Memory B cell (primary cell): ENCODE data around the gene RSPH9.
A peak's percentile ranks its signal among the peaks of the same experiment; 100 is the strongest.
"Not testable (repeated sequence)": the region's sequence is repeated elsewhere in the genome, so short reads cannot be mapped to it uniquely, and the experiment has no call there.

Source experiments
- ATAC-seq: fragments of 150-1000 bp; cut with Tn5 transposase; 2 replicates; pipeline ENCODE4 v1.10.0; 2021; ENCODE audit warnings: low read depth, mild to moderate bottlenecking, moderate library complexity
- DNase-seq, 2 donors: peaks; one replicate each; pipeline ENCODE4 v3.0.0; 2022; ENCODE audit warnings: low spot score in 2 of 2
- H3K27ac Mint-ChIP-seq: one replicate; pipeline ENCODE4 v1.8.0; 2022; ENCODE audit warnings: mild to moderate bottlenecking, moderate library complexity, mixed read lengths
- H3K27me3 Mint-ChIP-seq: one replicate; pipeline ENCODE4 v1.8.0; 2022; ENCODE audit warnings: mixed read lengths
- H3K36me3 Mint-ChIP-seq: one replicate; pipeline ENCODE4 v1.8.0; 2022; ENCODE audit warnings: mild to moderate bottlenecking, mixed read lengths
- H3K4me1 Mint-ChIP-seq: one replicate; pipeline ENCODE4 v1.8.0; 2022; ENCODE audit warnings: mixed read lengths
- H3K4me3 Mint-ChIP-seq: one replicate; pipeline ENCODE4 v1.8.0; 2022; ENCODE audit warnings: mild to moderate bottlenecking, moderate library complexity, mixed read lengths
- H3K9me3 Mint-ChIP-seq: one replicate; pipeline ENCODE4 v1.8.0; 2022; ENCODE audit warnings: mixed read lengths

Gene RSPH9

DNA sequence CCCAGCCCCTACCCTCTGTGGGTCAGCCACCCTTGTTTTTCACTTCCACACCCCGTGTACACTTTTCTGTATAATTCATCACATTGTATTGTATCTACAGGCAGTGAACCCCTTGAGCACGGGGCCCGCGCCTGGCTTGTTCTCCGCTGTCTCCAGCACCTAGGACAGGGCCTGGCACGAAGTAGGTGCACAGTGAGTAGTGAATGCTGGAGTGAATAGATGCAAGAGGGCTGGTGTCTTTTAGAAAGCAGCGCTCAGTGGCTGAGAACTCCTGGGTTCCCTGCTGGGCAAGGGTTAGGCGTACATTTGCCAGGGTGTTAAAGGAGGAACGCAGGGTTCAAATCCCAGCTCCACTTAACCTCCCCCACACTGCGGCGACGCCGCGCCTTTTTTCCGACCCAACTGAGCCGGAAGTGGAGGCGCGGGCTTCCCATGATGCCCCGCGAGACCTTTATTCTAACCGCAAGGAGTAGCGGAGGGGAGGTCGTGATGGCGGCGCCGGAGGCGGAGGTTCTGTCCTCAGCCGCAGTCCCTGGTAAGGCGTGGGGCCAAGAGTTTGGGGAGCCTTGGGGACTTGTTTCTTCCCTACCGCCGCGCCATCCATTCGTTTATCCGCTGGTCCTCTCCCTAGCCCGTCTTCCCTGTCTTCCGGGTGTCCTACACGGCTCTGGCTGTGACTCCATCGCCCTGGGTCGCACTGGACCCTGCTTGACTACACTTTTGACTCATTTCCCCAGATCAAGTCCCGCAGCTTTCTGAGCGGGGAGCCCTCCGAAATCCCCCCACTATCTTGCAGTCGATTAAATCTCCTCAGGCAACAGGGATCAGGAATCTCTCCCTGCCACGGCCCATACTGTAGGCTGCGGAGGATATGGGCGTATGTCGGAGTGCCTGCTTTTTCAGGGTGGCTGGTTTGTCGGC lies 9.2 kb upstream of the RSPH9 start, which contains the start of gene MAD2L1BP:
MAD2L1BP (plus strand) TSS at position 454 of the 921 bp plus-strand sequence; CDS start at position 490, 36 bp downstream.
- Mint-ChIP-seq H3K36me3 (peaks cover 11% of the 10 kb centered on the region), H3K27ac (peak within 1 kb of the TSS; percentile 96), H3K27me3 (no peaks in the 10 kb centered on the region), H3K4me3 (peak within 1 kb of the TSS; percentile 95), H3K9me3 (no peaks in the 10 kb centered on the region), H3K4me1 (peaks cover 31% of the 10 kb centered on the region)
- DNase-seq (peak; percentile 66 to 71), ATAC-seq (peak; percentile 92)

DNA sequence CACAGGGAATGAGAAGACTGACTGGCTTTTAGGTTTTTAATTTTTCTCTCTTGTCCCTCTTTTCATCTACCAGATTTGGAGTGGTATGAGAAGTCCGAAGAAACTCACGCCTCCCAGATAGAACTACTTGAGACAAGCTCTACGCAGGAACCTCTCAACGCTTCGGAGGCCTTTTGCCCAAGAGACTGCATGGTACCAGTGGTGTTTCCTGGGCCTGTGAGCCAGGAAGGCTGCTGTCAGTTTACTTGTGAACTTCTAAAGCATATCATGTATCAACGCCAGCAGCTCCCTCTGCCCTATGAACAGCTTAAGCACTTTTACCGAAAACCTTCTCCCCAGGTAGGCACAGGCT lies 8.6 kb upstream of the RSPH9 start:
- Mint-ChIP-seq H3K27ac (peak overlapping the region; percentile 96), H3K4me1 (peaks cover 27% of the 10 kb centered on the region)

DNA sequence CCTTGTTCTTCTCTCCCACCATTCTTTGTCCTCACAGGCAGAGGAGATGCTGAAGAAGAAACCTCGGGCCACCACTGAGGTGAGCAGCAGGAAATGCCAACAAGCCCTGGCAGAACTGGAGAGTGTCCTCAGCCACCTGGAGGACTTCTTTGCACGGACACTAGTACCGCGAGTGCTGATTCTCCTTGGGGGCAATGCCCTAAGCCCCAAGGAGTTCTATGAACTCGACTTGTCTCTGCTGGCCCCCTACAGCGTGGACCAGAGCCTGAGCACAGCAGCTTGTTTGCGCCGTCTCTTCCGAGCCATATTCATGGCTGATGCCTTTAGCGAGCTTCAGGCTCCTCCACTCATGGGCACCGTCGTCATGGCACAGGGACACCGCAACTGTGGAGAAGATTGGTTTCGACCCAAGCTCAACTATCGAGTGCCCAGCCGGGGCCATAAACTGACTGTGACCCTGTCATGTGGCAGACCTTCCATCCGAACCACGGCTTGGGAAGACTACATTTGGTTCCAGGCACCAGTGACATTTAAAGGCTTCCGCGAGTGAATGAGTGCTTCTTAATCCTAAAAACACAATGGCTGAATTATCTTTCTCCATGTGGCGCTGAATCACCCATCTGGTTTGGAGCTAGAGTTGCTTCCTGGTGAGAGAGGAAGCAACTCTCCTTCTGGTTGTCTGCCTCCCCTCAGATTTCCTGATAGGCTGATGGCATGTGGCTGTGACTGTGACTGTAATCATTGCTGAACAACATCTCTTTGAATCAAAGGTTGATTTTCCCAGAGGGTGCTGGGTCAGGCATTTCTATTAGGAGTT lies 4.6 kb upstream of the RSPH9 start:
- H3K4me1 Mint-ChIP-seq: peaks cover 31% of the 10 kb centered on the region
- H3K9me3 Mint-ChIP-seq: no peaks in the 10 kb centered on the region
- no peak for ATAC-seq
- DNase-seq: no peak
- H3K36me3 Mint-ChIP-seq: peaks cover 17% of the 10 kb centered on the region
- H3K27ac Mint-ChIP-seq: no peak overlapping the region
- no peak overlapping the region for H3K4me3 Mint-ChIP-seq
- H3K27me3 Mint-ChIP-seq: no peaks in the 10 kb centered on the region

More for the DNA sequence above, 8.6 kb upstream of the RSPH9 start:
- ATAC-seq: peak; percentile 11
- Mint-ChIP-seq H3K36me3 (peaks cover 12% of the 10 kb centered on the region), H3K9me3 (no peaks in the 10 kb centered on the region), H3K4me3 (peak overlapping the region; percentile 95), H3K27me3 (no peaks in the 10 kb centered on the region)
- DNase-seq: no peak

DNA sequence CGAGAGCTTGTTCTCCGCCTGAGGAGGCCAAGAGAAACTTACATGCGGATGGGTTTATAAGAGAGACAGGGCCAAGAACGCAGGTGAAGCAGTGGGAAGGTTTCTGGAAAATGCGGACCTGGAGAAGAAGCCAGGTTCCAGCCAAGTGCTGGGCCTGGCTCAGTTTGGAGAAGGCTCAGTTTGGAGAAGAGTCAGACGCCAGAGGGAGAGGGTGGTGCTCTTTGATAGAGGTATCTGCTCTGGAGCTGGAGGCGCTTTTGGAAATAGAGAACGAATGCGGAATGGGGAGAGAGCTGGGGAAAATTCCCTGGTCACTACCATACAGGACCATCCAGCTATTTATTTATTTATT lies 753 bp downstream of the RSPH9 start:
- Mint-ChIP-seq H3K27me3 (no peaks in the 10 kb centered on the region), H3K36me3 (peaks cover 6% of the 10 kb centered on the region), H3K4me3 (peak overlapping the region; percentile 87), H3K27ac (peak overlapping the region; percentile 52), H3K4me1 (peaks cover 14% of the 10 kb centered on the region), H3K9me3 (no peaks in the 10 kb centered on the region)
- DNase-seq (no peak), ATAC-seq (peak; percentile 7)

DNA sequence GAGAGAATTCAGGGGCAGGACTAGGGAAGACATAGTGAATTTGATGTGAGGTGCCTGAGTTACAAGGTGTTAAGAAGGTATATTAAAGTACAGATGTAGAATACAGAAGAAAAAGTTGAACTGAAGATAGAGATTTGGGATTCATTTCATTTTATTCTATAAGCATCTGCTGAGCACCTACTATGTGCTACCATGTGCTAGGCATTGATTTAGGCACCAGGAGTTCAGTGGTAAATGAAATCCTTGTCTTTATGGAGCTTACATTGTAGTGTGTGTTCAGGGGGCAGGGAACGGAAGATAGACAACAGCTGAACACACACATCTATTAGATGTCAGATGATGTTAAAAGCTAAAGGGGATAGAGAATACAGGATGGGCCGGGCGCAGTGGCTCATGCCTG lies 2.8 kb downstream of the RSPH9 start:
- Mint-ChIP-seq H3K27me3 (no peaks in the 10 kb centered on the region), H3K4me3 (no peak overlapping the region), H3K9me3 (no peaks in the 10 kb centered on the region), H3K4me1 (peaks cover 10% of the 10 kb centered on the region), H3K36me3 (no peaks in the 10 kb centered on the region), H3K27ac (no peak overlapping the region)
- no peak for ATAC-seq
- DNase-seq: no peak

DNA sequence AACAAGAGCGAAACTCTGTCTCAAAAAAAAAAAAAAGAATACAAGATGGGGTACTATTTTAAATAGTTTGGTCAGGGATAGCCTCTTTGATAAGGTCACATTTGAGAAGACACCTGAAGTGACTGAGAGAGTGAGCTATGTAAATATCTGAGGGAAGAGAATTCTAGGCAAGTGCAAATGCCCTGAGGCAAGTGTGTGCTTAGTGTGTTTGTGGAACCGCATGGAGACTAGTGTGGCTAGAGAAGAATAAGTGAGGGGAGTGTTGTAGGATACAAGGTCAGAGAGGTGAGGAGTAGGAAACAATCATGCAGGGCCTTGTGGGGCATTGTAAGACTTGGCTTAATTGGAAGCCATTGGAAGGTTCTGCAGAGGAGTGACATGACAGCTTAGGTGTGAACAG lies 3.4 kb downstream of the RSPH9 start:
- Mint-ChIP-seq H3K27ac (no peak overlapping the region), H3K4me1 (peaks cover 10% of the 10 kb centered on the region), H3K36me3 (no peaks in the 10 kb centered on the region), H3K27me3 (no peaks in the 10 kb centered on the region), H3K9me3 (no peaks in the 10 kb centered on the region), H3K4me3 (no peak overlapping the region)
- ATAC-seq (no peak), DNase-seq (no peak)

DNA sequence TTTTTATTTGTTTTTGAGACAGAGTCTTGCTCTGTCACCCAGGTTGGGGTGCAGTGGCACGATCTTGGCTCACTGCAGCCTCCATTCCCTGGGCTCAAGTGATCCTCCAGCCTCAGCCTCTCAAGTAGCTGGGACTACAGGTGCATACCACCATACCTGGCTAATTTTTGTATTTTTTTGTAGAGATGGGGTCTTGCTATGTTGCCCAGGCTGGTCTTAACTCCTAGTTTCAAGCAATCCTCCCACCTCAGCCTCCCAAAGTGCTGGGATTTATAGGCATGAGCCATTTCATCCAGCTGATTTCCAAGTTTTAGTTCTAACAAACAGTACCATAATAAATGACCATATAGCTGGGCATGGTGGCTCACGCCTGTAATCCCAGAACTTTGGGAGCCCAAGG lies 8.0 kb downstream of the RSPH9 start:
- H3K27ac Mint-ChIP-seq, H3K4me1 Mint-ChIP-seq, H3K4me3 Mint-ChIP-seq, ATAC-seq, H3K36me3 Mint-ChIP-seq, H3K27me3 Mint-ChIP-seq, DNase-seq, H3K9me3 Mint-ChIP-seq: not testable (repeated sequence)

DNA sequence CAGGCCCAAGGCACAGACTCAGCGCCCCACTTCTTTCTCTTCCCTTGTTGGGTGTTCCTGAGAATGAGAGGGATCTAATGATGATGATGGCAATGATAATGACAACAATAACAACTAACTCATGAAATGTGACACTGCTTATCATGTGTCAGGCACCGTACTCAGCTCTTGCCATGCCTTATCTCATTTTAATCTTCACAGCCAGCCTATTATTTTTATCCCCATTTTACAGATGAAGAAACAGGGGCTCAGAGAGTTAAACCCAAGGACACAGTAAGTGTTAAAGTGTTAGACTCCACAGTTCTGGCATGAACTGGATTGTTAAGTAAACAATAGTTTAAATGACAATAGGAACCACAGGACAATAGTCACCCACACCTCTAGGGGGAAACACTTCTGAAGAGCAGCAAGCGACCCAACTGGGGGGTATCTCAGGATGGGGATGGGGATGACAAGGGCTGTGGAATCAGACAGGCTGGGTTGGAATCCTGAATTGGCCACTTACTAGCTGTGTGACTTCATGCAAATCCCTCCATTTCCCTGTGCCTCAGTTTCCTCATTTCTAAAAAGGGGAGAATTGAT lies 12.5 kb downstream of the RSPH9 start:
- Mint-ChIP-seq H3K9me3 (peaks cover 1% of the 10 kb centered on the region), H3K36me3 (no peaks in the 10 kb centered on the region), H3K4me1 (no peaks in the 10 kb centered on the region), H3K4me3 (no peak overlapping the region), H3K27ac (no peak overlapping the region), H3K27me3 (peaks cover 7% of the 10 kb centered on the region)
- DNase-seq (no peak), ATAC-seq (no peak)

DNA sequence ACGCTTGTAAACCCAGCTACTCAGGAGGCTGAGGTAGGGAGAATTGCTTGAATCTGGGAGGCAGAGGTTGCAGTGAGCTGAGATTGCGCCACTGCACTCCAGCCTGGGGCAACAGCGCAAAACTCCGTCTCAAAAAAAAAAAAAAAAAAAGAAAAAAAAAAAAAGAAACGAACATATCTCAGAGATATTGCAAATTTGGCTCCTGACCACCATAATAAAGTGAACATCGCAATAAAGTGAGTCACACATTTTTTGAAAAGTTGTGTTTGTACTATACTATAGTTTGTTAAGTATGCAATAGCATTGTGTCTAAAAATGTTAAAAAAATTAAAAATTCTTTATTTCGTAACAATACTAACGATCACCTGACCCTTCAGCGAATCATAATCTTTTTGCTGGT lies 13.3 kb downstream of the RSPH9 start:
- Mint-ChIP-seq H3K4me1 (no peaks in the 10 kb centered on the region), H3K9me3 (peaks cover 1% of the 10 kb centered on the region)

DNA sequence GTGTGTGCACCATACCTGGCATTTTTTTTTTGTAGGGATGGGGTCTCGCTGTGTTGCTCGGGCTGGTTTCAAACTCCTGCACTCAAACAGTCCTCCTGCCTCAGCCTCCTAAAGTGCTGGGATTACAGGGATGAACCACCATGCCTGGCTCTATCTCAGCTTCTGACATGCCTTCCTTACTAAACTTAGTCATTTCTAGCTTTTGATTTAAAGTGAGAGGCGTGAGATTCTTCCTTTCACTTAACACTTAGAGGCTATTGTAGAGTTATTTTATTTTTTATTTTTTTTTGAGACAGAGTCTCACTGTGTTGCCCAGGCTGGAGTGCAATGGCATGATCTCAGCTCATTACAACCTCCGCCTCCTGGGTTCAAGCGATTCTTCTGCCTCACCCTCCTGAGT lies 18.1 kb downstream of the RSPH9 start:
- DNase-seq, H3K4me3 Mint-ChIP-seq, H3K27me3 Mint-ChIP-seq, H3K27ac Mint-ChIP-seq, H3K4me1 Mint-ChIP-seq, H3K9me3 Mint-ChIP-seq, ATAC-seq, H3K36me3 Mint-ChIP-seq: not testable (repeated sequence)

More for the DNA sequence above, 13.3 kb downstream of the RSPH9 start:
- Mint-ChIP-seq H3K27ac (no peak overlapping the region), H3K36me3 (no peaks in the 10 kb centered on the region), H3K4me3 (no peak overlapping the region), H3K27me3 (peaks cover 7% of the 10 kb centered on the region)
- no peak for ATAC-seq
- no peak for DNase-seq

DNA sequence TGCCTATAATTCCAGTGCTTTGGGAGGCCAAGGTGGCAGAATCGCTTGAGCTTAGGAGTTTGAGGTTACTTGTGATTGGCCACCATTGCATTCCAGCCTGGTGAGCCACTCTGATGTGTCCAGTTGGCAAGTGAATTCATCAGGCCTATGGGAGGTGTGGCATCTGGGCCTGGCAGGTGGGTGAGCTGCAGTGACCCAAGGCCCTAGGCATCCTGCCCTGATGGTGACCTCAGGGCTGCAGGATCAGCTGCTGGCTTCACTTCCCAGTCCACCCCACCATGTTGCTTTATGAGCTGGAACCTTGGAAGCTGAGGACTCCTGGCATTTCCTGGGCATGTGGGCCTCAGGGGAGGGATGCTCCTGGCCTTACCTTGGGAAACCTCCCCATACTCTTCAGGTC lies 20.5 kb downstream of the RSPH9 start:
- peaks cover 2% of the 10 kb centered on the region for H3K27me3 Mint-ChIP-seq
- no peaks in the 10 kb centered on the region for H3K9me3 Mint-ChIP-seq
- H3K36me3 Mint-ChIP-seq: no peaks in the 10 kb centered on the region
- no peak overlapping the region for H3K4me3 Mint-ChIP-seq
- DNase-seq: no peak
- ATAC-seq: no peak
- H3K27ac Mint-ChIP-seq: no peak overlapping the region
- peaks cover 15% of the 10 kb centered on the region for H3K4me1 Mint-ChIP-seq

DNA sequence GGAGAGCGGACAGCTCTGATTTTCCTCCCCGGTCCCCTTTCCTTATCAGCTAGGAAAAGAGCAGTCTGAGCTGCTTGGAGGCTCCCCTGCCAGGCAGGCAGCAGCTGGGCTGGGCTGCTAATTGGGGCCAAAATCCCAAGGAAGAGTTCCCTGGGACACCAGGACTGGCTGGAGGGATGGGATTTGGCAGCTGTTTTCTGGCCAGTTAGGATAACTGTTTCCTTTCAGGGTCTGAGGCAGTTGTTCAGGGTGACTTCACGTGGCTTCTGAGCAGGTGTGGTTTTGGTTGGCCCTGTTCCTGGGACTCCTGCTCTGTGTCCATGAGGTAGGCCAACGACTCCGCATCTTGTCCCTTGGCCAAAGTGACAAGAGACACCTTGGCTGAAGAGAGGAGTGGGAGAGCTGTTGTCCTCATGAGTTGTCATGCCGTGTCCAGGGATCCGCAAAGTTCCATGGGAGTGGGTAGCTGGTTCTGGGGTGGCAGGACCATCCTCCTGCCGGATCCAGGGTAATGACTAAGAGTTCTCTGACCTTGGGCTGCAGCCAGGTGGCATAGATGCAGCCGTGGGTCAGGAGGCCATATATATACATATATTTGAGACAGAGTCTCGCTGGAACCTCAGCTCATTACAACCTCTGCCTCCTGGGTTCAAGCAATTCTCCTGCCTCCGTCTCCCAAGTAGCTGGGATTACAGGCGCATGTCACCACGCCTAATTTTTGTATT lies 21.5 kb downstream of the RSPH9 start:
- Mint-ChIP-seq H3K36me3 (peaks cover 1% of the 10 kb centered on the region), H3K9me3 (no peaks in the 10 kb centered on the region), H3K4me3 (no peak overlapping the region), H3K27ac (no peak overlapping the region), H3K27me3 (peaks cover 2% of the 10 kb centered on the region), H3K4me1 (peaks cover 15% of the 10 kb centered on the region)
- ATAC-seq (no peak), DNase-seq (no peak)

DNA sequence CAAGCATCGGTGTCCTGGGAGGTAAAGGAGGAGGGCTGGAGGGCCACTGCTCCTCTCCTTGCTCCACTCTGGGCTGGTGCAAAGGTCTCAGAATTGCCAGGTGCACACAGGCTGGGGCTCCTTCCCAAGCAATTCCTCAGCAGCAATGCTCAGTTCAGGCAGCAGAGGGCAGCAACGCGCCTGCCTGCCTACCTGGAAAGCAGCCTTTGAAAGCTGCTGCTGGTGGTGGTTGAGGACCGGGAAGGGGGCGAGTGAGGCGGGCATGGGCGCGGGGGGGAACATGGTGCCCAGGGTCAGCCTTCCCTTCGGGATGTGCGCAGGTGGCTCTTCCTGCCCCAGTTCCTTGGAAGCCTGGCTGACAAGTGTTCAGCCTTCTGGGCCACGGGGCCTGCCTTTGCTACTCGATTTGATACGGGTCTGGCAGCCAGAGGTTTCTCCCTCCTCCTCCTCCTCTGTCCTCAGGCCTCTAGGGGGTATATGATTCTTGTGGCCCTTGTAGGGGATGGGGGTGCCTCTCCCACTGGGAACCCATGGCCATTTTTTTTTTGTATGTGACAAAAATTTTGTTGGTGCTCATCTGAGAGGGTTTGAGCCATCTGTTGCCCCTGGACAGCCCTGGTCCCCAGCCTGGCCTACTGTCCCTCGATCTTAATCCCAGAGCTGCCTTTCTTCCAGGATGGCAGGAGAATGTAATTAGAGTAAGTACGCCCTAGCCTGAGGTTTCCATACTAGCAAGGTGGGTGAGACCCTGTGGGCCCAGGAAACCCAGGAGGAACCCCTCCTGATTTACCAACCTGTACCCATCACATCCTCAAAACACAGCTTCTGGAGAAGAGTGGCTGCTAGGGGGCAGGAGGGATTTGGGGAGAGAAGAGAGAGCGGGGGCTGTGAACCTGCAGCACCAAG lies 22.7 kb downstream of the RSPH9 start:
- H3K36me3 Mint-ChIP-seq: peaks cover 9% of the 10 kb centered on the region
- H3K27me3 Mint-ChIP-seq: peaks cover 2% of the 10 kb centered on the region
- peaks cover 15% of the 10 kb centered on the region for H3K4me1 Mint-ChIP-seq
- DNase-seq: peak; percentile 86 to 91
- H3K4me3 Mint-ChIP-seq: peak overlapping the region; percentile 78
- ATAC-seq: peak; percentile 71
- peak overlapping the region; percentile 60 for H3K27ac Mint-ChIP-seq
- H3K9me3 Mint-ChIP-seq: no peaks in the 10 kb centered on the region
